MV-4-11 (cell line): ENCODE results near the gene ETS2.
A peak's percentile ranks its signal among the peaks of the same experiment; 100 is the strongest.
"Not testable (repeated sequence)": the region's sequence is repeated elsewhere in the genome, so short reads cannot be mapped to it uniquely, and the experiment has no call there.

ENCODE experiments used
- DNase-seq: peaks from one replicate; lab custom pipeline; 2025; lab: John Stamatoyannopoulos, UW

Gene ETS2

DNA sequence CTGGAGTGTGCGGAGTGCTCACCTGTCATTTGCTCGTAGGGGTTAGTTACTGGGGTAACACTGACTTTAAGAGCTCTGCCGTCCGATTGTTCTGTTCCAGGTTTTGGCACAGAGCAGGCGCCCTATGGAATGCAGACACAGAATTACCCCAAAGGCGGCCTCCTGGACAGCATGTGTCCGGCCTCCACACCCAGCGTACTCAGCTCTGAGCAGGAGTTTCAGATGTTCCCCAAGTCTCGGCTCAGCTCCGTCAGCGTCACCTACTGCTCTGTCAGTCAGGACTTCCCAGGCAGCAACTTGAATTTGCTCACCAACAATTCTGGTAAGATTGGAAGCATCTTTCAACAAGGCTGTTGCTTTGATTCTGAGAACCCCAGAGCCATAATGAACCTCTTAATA lies 12.6 kb downstream of the ETS2 start:
- no peak for DNase-seq

DNA sequence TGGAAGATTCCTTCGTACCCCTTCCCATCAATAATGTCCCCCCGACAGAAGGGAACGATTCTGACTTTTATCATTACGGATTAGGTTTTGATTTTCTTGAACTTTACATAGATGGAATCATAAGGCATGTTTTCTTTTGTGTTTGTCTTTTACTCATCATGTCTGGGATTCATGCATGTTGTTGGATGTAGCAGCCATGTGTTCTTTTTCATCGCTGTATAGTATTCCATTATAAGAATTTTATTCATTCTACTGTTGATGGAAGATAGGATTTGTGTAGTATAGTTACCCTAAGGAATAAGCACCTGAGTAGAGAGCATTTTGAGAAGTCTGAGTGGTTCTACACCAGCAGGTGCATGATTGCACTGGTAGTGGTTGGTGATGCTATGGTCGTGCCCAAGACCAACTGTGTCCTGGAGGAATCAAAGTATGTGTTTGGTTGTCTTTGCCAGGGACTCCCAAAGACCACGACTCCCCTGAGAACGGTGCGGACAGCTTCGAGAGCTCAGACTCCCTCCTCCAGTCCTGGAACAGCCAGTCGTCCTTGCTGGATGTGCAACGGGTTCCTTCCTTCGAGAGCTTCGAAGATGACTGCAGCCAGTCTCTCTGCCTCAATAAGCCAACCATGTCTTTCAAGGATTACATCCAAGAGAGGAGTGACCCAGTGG lies 13.5 kb downstream of the ETS2 start:
- no peak for DNase-seq

GRCh38 chr21:38819719-38820159 lies 14.0 kb downstream of the ETS2 start:
- DNase-seq = no peak

- peak; percentile 81 for DNase-seq
Observed at GRCh38 chr21:38820471-38821239, 14.9 kb downstream of the ETS2 start.

- no peak for DNase-seq
Observed at GRCh38 chr21:38821248-38821647, 15.5 kb downstream of the ETS2 start.

DNA sequence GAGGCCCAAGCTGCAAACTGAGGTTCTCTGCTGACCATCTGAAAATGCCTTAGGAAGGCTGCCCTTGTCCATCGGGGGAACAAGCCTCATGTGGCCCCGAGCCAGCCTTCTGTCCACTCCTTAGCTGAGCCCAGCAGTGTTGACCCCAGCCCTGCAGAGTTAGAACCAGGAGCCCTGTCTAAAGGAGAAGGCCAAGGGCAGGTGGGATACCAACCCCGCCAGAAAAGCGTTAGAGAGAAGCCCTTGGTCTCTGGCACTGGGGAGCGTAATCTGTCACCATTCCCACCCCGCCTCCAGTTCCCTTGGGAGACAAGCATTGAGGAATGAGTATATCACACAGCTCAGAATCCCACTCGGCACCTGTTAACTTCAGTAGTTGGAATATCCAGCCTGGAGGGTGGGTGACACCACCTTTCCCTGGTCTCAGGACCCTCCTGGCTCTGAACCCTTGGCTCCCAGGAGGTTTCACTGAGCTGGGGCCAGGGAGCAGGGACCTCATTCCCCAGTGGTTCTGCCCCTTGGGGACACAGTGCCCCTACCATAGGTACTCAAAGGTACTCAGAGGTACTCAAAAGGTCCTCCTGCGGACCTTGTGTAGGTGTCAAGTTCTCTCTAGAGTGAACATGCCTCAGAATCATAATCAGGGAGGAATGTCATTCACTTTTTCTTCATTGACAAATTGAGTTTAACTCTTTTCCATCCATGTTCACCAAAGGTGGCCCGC lies 16.4 kb downstream of the ETS2 start:
- no peak for DNase-seq

GRCh38 chr21:38822778-38823238 lies 17.1 kb downstream of the ETS2 start:
- DNase-seq = no peak

- no peak for DNase-seq
Observed at GRCh38 chr21:38823737-38824123, 18.0 kb downstream of the ETS2 start.

- DNase-seq = no peak
Observed at GRCh38 chr21:38824124-38824822, 18.5 kb downstream of the ETS2 start.

GRCh38 chr21:38825269-38825668 lies 19.5 kb downstream of the ETS2 start:
- DNase-seq = no peak

DNA sequence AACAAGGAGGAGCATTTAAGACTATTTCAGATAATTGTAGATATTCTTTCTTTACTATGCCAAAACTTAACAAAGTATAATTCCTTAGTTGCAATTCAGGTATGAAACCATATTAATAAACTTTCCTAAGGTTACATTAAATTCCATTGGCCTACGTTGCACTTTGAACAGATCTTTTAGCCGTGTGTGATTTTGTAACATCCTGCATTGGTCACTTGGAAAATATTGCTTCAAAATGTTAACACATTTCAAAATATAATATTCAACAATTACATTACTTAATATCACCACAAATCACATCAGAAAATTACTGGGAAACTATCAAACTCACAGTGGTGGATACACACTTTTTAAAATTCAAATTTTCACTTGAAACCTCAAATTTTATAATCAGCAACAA lies 20.2 kb downstream of the ETS2 start:
- no peak for DNase-seq

DNA sequence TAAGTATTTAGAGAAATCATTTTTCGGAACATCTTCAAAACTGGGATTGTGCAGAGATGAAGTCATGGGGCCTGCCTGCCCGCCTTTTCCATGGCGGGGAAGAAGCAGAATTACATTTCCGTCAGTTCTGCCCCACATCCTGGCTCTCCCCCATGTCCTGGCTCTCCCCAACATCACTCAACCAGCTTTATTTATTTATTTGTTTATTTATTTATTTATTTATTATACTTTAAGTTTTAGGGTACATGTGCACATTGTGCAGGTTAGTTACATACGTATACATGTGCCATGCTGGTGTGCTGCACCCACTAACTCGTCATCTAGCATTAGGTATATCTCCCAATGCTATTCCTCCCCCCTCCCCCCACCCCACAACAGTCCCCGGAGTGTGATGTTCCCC lies 22.4 kb downstream of the ETS2 start:
- DNase-seq = not testable (repeated sequence)

DNA sequence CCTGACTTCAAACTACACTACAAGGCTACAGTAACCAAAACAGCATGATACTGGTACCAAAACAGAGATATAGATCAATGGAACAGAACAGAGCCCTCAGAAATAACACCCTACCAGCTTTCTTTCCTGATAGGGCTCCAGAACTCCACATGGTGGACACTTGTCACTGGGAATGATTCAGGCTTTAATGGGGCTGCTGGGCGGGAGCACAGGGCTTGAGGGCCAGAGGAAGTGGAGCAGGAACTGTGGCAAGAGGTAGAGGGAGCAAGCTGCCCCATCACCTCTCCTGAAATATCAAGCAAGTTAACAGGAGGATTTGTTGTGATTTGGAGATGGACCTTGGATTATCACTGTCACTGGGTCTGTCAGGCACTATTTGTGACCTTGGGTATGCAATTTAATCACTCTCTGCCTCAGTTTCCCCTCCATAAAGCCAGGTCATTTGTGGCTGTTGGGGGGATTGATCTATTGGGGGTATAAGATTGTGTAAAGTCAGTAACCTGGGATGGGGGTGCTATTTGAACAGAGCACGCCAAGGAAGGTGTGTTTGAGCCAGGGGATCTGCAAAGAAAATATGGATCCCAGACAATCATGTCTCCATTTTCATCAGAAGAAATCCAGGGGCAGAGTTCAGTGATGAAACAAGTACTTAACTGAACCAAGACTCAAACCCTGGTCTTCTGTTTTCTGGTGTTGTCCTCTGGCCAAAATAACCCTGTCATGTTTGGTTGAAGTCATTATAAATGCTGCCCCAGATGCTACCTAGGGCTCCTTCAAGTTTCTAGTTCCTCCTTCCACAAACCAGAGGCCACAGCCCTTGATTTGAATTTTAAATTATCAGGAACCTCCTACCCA lies 25.2 kb downstream of the ETS2 start:
- no peak for DNase-seq

DNA sequence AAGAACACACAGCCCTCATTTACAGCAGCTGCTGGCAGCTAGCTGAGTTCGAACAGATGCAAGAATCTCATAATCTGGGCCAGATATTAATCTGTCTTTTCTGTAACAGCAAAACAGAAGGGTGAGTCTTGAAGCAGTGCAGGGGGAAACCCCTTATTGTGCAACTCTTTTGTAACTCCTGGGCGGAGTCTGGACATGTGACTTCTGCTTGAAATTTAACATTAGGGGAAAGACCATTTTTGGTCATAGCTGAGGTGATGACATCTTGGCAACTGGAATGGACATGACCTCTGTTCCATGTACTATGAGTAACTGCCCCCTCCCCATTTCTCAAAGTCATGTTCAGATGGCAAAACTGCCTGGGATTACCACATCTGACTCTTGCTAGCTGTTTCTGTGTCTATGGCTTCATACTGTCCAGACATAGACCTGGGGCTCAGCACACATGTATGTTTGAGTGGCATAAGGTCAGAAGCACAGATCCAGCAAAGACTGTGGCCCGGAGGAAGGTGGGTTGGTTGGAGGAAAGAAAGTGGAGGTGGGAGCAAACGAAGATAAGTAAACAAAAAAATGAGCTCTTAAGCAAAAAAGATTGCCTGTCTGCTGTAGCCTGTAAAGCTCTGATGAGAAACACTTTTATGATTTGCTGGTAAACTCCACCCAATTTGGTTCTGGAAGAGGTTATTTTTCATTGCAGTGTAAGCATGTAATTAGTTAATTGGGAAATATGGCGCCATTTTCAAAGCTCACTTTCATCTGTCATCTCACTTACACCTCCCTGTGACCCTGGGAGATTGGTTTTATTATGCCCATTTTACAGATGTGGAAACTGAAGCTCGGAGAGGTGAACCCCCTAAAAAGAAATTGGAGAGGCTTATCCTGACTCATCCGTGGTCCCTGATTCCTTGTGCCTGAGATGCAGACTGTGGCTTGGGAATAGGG lies 26.1 kb downstream of the ETS2 start:
- DNase-seq = peak; percentile 99

DNA sequence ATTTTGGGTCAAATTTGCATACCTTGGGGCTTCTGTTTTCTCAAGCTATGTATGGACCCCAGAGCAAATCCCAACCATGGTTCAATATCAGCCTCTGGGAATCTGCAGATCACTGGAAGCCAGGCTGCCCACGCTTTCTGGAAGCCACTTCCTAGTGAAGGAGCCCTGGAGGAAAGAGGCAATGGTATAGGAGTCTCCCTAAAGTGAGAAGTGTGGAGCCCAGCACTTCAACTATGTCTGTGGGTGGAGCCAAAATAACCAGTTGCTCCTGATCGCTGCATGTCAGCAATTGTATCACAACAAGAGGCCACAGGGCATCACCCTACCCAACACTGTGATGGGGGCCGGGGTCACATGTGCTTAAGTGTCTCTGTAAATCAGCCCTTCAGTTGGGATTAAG lies 26.9 kb downstream of the ETS2 start:
- DNase-seq = no peak

GRCh38 chr21:38833117-38833516 lies 27.4 kb downstream of the ETS2 start:
- no peak for DNase-seq

GRCh38 chr21:38834725-38835124 lies 29.0 kb downstream of the ETS2 start:
- no peak for DNase-seq

GRCh38 chr21:38837806-38838461 lies 32.2 kb downstream of the ETS2 start:
- DNase-seq = no peak

GRCh38 chr21:38838598-38839327 lies 33.0 kb downstream of the ETS2 start:
- DNase-seq = no peak
